ENCODE data around the gene HOXC9. TPM values are rescaled to one million over a fixed set of nuclear protein-coding genes. Genes with fewer than 3 reads are reported as not detected.
A peak's percentile ranks its signal among the peaks of the same experiment; 100 is the strongest.

Gene HOXC9
- total and polyA plus RNA-seq, 9 of the 15 experiments (the other 6 are each of a cell fraction or from before 2014, with no cell fraction given): 1.1 to 10.5 (median 9.3) TPM

- TF ChIP-seq ARID3B (CRISPR knock-in tag; IDR thresholded peaks at IDR 0.05; ENCODE audit: borderline replicate concordance) (no peak), CCNT2 (IDR thresholded peaks at IDR 0.05; ENCODE audit: borderline replicate concordance, extremely low read depth, insufficient read length, low read depth, low read length) (peak; percentile 26), CHD4 (IDR thresholded peaks at IDR 0.05; ENCODE audit: insufficient read depth, insufficient replicate concordance, low read depth, low read length, poor library complexity, severe bottlenecking) (no peak), ZNF717 (CRISPR knock-in tag; IDR thresholded peaks at IDR 0.05) (no peak), PHF21A (IDR thresholded peaks at IDR 0.05; ENCODE audit: borderline replicate concordance, low read depth) (no peak), CHCHD3 (CRISPR knock-in tag; IDR thresholded peaks at IDR 0.05) (no peak), RREB1 (CRISPR knock-in tag; IDR thresholded peaks at IDR 0.05) (no peak), IFI16 (CRISPR knock-in tag; IDR thresholded peaks at IDR 0.05) (no peak), CBFA2T3 (IDR thresholded peaks at IDR 0.05) (no peak), ZBTB8A (IDR thresholded peaks at IDR 0.05; ENCODE audit: partially characterized antibody) (no peak), NR1H2 (CRISPR knock-in tag; IDR thresholded peaks at IDR 0.05) (no peak), SMAD1 (IDR thresholded peaks at IDR 0.05; ENCODE audit: low read depth, low read length, partially characterized antibody) (no peak), SRSF3 (IDR thresholded peaks at IDR 0.05; ENCODE audit: insufficient read depth, low read length) (no peak), STAG1 (CRISPR knock-in tag; IDR thresholded peaks at IDR 0.05; ENCODE audit: borderline replicate concordance) (peak; percentile 85), HMG20B (CRISPR knock-in tag; IDR thresholded peaks at IDR 0.05) (0 out of 2 replicates have a peak, but pooled peaks have one; percentile 19), ZNF263 (CRISPR knock-in tag; IDR thresholded peaks at IDR 0.05; ENCODE audit: borderline replicate concordance) (peak; percentile 53; the same call in 1 of the 2 replicates), CC2D1A (IDR thresholded peaks at IDR 0.05) (0 out of 2 replicates have a peak, but pooled peaks have one; percentile 53), E2F6 (IDR thresholded peaks at IDR 0.05; ENCODE audit: borderline replicate concordance in 1 of 2, extremely low read depth in 1 of 2, insufficient read depth in 1 of 2, insufficient read length in 1 of 2, low read depth in 1 of 2, low read length in 1 of 2, poor library complexity in 1 of 2, severe bottlenecking in 1 of 2) (peak in 1 of 2 experiments; percentile 15)
Observed at GRCh38 chr12:54005853-54006558, 6.0 kb downstream of the HOXC9 start (continued).
